Middle frontal gyrus (tissue), 1 donor: Measurements from ENCODE around the gene CCDC61.

ENCODE experiments used
- DNase-seq: peaks from one replicate; pipeline ENCODE4 v3.0.0-alpha.2; 2015; ENCODE audit warnings: low spot score; ENCODE audit errors: extremely low spot score

CCDC61 gene

GRCh38 chr19:45973553-45974338 is 21.5 kb upstream of the CCDC61 start, which contains the start of gene NOVA2:
NOVA2 (minus strand) TSS chr19:45973865; CDS start chr19:45973351, 514 bp downstream.
- peak; percentile 66 for DNase-seq

- DNase-seq: no peak
Observed at GRCh38 chr19:45975306-45976070, 19.8 kb upstream of the CCDC61 start.

GRCh38 chr19:45976178-45976577 is 19.1 kb upstream of the CCDC61 start:
- DNase-seq: peak; percentile 64

GRCh38 chr19:45978156-45978555 is 17.1 kb upstream of the CCDC61 start:
- no peak for DNase-seq

- DNase-seq: no peak
Observed at GRCh38 chr19:45981350-45981749, 13.9 kb upstream of the CCDC61 start.

GRCh38 chr19:45985321-45985720 is 9.9 kb upstream of the CCDC61 start:
- DNase-seq: no peak

GRCh38 chr19:45990113-45990728 is 5.0 kb upstream of the CCDC61 start:
- no peak for DNase-seq

- no peak for DNase-seq
Observed at GRCh38 chr19:45994456-45994997, 740 bp upstream of the CCDC61 start.

- DNase-seq: no peak
Observed at GRCh38 chr19:45995715-45996385, 583 bp downstream of the CCDC61 start.

- no peak for DNase-seq
Observed at GRCh38 chr19:45996933-45997332, 1.7 kb downstream of the CCDC61 start.

GRCh38 chr19:45998834-45999233 is 3.6 kb downstream of the CCDC61 start:
- no peak for DNase-seq

GRCh38 chr19:45999653-46000121 is 4.4 kb downstream of the CCDC61 start:
- DNase-seq: no peak

GRCh38 chr19:46000491-46001246 is 5.4 kb downstream of the CCDC61 start:
- no peak for DNase-seq

GRCh38 chr19:46002678-46003275 is 7.5 kb downstream of the CCDC61 start:
- no peak for DNase-seq

- DNase-seq: no peak
Observed at GRCh38 chr19:46006411-46006810, 11.1 kb downstream of the CCDC61 start.

- DNase-seq: peak; percentile 43
Observed at GRCh38 chr19:46009530-46010510, 14.6 kb downstream of the CCDC61 start.

- no peak for DNase-seq
Observed at GRCh38 chr19:46014534-46014933, 19.3 kb downstream of the CCDC61 start.

GRCh38 chr19:46014941-46015686 is 19.8 kb downstream of the CCDC61 start:
- no peak for DNase-seq
